ENCODE measurements around the gene NRIP1. TPM values are rescaled to one million over a fixed set of nuclear protein-coding genes. Genes with fewer than 3 reads are reported as not detected.

The NRIP1 gene
- 48.2 and 48.4 TPM in 2 replicates for polyA plus RNA-seq
- polyA minus RNA-seq = 235 and 284 TPM in 2 replicates

GRCh38 chr21:15064576-15065391, at the start of gene NRIP1:
TSS of gene NRIP1 (minus strand) at chr21:15065000. CDS start at chr21:14968192, 96,808 bp downstream.
- Histone ChIP-seq H3K36me3 (ENCODE audit: insufficient read depth, low read length) (no peaks in the 10 kb centered on the region), H3K27me3 (ENCODE audit: insufficient read depth, low read depth, low read length) (no peaks in the 10 kb centered on the region), H3K27ac (ENCODE audit: low read length) (peak within 1 kb of the TSS; percentile 81), H3K4me2 (ENCODE audit: low read length) (peak within 1 kb of the TSS; percentile 76), H3K9me2 (ENCODE audit: insufficient read depth, low read length) (no peaks in the 10 kb centered on the region), H3K79me2 (replicated peaks; ENCODE audit: insufficient read depth, low read length) (peaks cover 46% of the 10 kb centered on the region), H3K4me3 (ENCODE audit: low read length) (peak within 1 kb of the TSS; percentile 80), H3K9me3 (ENCODE audit: low read length) (no peaks in the 10 kb centered on the region), H3F3A (ENCODE audit: insufficient read depth, low read length, poor library complexity, severe bottlenecking) (peaks cover 4% of the 10 kb centered on the region), H2AFZ (ENCODE audit: low read depth, low read length) (peak within 1 kb of the TSS; percentile 51), H4K20me1 (ENCODE audit: insufficient read depth) (no peaks in the 10 kb centered on the region), H3K9ac (ENCODE audit: low read length) (peak within 1 kb of the TSS; percentile 84)
- TF ChIP-seq POLR2AphosphoS5 (IDR thresholded peaks at IDR 0.05) (peak; percentile 70), MXI1 (conservative IDR thresholded peaks at IDR 0.05; ENCODE audit: poor library complexity, severe bottlenecking) (peak; percentile 25), RAD21 (conservative IDR thresholded peaks at IDR 0.05) (peak; percentile 37), REST (IDR thresholded peaks at IDR 0.05; ENCODE audit: borderline replicate concordance) (no peak)

GRCh38 chr21:15112858-15113257, 48.1 kb upstream of the NRIP1 start:
- Histone ChIP-seq H3K9ac (ENCODE audit: low read length) (no peak overlapping the region), H4K20me1 (ENCODE audit: insufficient read depth) (no peaks in the 10 kb centered on the region), H2AFZ (ENCODE audit: low read depth, low read length) (no peak overlapping the region), H3K9me3 (ENCODE audit: low read length) (no peaks in the 10 kb centered on the region), H3K9me2 (ENCODE audit: insufficient read depth, low read length) (no peaks in the 10 kb centered on the region), H3K4me3 (ENCODE audit: low read length) (no peak overlapping the region), H3K79me2 (replicated peaks; ENCODE audit: insufficient read depth, low read length) (no peaks in the 10 kb centered on the region), H3K36me3 (ENCODE audit: insufficient read depth, low read length) (no peaks in the 10 kb centered on the region), H3F3A (ENCODE audit: insufficient read depth, low read length, poor library complexity, severe bottlenecking) (no peaks in the 10 kb centered on the region), H3K27ac (ENCODE audit: low read length) (no peak overlapping the region), H3K4me2 (ENCODE audit: low read length) (no peak overlapping the region), H3K27me3 (ENCODE audit: insufficient read depth, low read depth, low read length) (no peaks in the 10 kb centered on the region)
- peak; percentile 26 for TF ChIP-seq POLR2AphosphoS5 (IDR thresholded peaks at IDR 0.05)
- no peak for TF ChIP-seq CTCF (IDR thresholded peaks at IDR 0.05; ENCODE audit: poor library complexity, severe bottlenecking)
- no peak for TF ChIP-seq RAD21 (conservative IDR thresholded peaks at IDR 0.05)
- peak; percentile 42 for TF ChIP-seq REST (IDR thresholded peaks at IDR 0.05; ENCODE audit: borderline replicate concordance)
- peak; percentile 85 for TF ChIP-seq EP300 (conservative IDR thresholded peaks at IDR 0.05; ENCODE audit: poor library complexity, severe bottlenecking)

All from neural cell (in vitro differentiated cells).